ENCODE results near the gene PLCB2.

Gene PLCB2

DNA sequence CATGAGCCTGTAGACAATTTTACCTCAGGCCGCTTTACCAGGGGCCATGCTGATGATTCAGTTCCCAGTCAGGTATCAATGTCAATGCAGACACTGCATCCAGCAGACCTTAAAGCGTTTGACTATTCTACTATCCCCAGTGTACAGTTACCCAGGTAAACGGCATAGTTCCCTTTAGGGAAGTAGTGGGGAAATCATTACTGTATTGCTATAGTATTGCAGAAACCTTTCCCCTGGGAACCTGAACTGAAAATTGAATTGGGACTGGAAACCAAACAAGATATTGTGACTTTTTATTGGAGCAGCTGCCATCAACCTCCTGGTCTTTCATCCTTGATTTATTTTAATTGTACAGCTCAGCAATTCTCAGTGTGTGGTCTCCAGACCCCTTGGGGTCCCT, 9.2 kb upstream of the PLCB2 start:
- TF ChIP-seq, protein P1, sequence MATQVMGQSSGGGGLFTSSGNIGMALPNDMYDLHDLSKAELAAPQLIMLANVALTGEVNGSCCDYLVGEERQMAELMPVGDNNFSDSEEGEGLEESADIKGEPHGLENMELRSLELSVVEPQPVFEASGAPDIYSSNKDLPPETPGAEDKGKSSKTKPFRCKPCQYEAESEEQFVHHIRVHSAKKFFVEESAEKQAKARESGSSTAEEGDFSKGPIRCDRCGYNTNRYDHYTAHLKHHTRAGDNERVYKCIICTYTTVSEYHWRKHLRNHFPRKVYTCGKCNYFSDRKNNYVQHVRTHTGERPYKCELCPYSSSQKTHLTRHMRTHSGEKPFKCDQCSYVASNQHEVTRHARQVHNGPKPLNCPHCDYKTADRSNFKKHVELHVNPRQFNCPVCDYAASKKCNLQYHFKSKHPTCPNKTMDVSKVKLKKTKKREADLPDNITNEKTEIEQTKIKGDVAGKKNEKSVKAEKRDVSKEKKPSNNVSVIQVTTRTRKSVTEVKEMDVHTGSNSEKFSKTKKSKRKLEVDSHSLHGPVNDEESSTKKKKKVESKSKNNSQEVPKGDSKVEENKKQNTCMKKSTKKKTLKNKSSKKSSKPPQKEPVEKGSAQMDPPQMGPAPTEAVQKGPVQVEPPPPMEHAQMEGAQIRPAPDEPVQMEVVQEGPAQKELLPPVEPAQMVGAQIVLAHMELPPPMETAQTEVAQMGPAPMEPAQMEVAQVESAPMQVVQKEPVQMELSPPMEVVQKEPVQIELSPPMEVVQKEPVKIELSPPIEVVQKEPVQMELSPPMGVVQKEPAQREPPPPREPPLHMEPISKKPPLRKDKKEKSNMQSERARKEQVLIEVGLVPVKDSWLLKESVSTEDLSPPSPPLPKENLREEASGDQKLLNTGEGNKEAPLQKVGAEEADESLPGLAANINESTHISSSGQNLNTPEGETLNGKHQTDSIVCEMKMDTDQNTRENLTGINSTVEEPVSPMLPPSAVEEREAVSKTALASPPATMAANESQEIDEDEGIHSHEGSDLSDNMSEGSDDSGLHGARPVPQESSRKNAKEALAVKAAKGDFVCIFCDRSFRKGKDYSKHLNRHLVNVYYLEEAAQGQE (IDR thresholded peaks at IDR 0.05; ENCODE audit: insufficient read depth in 1 of 2, low read depth in 2 of 2, low read length in 2 of 2): no peak
- no peak for TF ChIP-seq FOXP2 (optimal IDR thresholded peaks at IDR 0.05; ENCODE audit: borderline replicate concordance, extremely low read depth, extremely low read length, insufficient read depth)
- TF ChIP-seq TAF1 (IDR thresholded peaks at IDR 0.05; ENCODE audit: borderline replicate concordance, insufficient read depth, low read length): no peak

DNA sequence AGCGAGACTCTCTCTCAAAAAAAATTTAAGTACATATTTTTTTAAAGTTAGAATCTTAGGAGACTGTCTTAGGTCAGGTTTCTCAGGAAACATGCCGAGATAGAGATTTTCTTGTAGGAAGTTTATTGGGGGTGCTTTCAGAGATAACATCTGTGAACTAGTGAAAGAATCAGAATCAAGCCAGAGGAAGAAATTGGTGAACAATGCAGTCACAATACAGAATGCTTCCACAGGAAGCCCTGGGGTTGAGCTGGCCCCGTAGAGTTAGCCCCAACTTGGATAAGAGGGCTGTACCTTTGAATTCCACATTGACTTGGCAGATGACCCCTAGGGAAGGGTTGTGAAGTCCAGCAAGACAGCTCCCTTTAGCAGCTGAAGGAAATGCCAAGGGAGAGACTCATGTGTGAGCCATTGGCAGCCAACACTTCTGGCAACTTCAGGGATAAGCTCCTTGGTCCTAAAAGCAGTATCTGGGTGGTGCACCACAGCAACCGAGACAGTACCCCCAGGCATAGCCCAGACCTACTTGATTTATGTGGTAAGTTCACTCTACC, 7.1 kb upstream of the PLCB2 start:
- TF ChIP-seq FOXP2 (optimal IDR thresholded peaks at IDR 0.05; ENCODE audit: borderline replicate concordance, extremely low read depth, extremely low read length, insufficient read depth) (no peak), SIN3A (IDR thresholded peaks at IDR 0.05; ENCODE audit: borderline replicate concordance, insufficient read depth, low read length) (no peak), TAF1 (IDR thresholded peaks at IDR 0.05; ENCODE audit: borderline replicate concordance, insufficient read depth, low read length) (no peak), POLR2AphosphoS5 (IDR thresholded peaks at IDR 0.05; ENCODE audit: low read depth, low read length) (no peak)
- TF ChIP-seq, protein P1 (IDR thresholded peaks at IDR 0.05; ENCODE audit: insufficient read depth in 1 of 2, low read depth in 2 of 2, low read length in 2 of 2): no peak

DNA sequence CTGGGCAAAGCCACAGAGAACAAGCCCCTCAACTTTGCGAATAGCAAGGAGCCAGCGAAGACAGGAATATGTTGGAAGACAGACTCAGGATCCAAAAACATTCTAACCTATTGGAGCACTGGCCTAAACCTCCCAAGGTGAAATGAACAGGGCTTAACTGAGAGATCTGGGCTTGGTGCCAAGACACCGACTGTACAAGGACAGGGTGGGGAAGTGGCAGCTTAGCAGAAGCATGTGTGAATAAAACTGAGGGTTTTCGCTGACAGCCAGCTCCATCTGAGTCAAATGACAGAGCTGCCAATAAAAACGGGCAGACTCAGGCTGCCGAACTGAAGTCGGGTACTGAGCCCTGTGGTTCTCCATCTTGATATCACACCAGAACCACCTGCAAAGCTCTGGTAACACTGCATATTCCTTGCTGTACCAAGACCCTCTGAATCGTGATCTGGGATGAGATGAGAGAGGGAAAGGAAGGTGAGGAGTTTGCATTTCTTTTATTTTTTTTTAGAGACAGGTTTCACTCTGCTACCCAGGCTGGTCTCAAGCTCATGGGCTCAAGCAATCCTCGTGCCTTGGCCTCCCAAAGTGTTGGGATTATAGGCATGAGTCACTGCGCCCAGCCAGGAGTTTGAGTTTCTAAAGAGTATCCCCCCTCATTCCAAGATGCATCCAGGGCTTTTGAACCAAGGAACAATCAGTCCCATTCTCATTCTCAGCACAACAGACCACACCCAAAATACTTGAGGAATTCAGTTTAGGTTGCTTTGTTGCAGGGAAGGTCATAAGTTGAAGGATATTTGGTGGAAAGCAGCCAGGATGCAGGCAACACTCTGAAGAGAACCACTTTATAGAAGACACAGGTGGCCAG, 6.0 kb upstream of the PLCB2 start:
- no peak for TF ChIP-seq SIN3A (IDR thresholded peaks at IDR 0.05; ENCODE audit: borderline replicate concordance, insufficient read depth, low read length)

DNA sequence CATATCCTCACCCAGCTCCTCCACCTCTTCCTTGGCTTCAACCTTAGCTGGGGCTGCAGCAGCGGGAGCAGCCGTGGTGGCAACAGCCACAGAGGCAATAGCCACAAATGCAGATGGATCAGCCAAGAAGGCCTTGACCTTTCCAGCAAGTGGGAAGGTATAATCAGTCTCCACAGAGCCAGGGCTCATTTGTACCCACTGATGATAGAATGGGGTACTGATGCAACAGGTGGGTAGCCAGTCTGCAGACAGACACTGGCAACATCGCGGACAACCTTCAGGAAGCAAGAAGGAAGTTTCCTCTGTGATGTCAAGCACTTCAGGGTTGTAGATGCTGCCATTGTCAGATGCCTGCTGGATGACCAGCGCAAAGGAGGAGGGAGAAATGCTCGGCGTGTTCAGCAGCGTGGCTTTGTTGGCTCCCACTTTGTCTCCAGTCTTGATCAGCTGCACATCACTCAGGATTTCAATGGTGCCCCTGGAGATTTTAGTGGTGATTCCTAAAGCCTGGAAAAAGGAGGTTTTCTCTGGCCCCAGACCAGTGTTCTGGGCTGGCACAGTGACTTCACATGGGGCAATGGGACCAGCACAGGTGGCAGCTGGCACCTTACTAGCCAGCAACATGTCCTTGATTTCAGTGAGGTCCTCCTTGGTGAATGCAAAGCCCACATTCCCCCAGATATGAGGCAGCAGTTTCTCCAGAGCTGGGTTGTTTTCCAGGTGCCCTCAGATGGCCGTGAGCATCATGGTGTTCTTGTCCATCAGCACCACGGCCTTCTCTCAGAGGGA, 4.8 kb upstream of the PLCB2 start:
- no peak for TF ChIP-seq TAF1 (IDR thresholded peaks at IDR 0.05; ENCODE audit: borderline replicate concordance, insufficient read depth, low read length)
- TF ChIP-seq POLR2AphosphoS5 (IDR thresholded peaks at IDR 0.05; ENCODE audit: low read depth, low read length): no peak
- TF ChIP-seq FOXP2 (optimal IDR thresholded peaks at IDR 0.05; ENCODE audit: borderline replicate concordance, extremely low read depth, extremely low read length, insufficient read depth): no peak
- no peak for TF ChIP-seq SIN3A (IDR thresholded peaks at IDR 0.05; ENCODE audit: borderline replicate concordance, insufficient read depth, low read length)
- TF ChIP-seq, protein P1 (IDR thresholded peaks at IDR 0.05; ENCODE audit: insufficient read depth in 1 of 2, low read depth in 2 of 2, low read length in 2 of 2): no peak

DNA sequence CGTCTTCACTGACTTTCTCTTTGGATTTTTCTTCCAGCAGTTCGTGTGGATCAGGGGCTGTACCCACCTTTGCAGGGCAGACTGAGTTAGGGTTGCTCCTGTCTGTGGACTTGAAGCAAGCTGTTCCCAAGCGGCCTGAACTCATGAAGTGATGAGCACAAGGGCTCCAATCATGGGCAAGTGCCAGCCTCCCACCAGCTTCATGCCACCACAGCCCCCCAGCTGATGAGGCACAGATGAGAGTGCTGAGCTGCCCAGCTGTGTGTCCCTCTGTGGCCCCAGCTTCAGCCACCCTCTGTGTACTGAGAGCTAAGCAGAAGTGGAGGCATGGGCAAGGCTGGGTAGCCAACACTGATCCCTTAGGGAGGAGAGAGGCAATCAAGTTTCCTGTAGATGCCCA, 3.3 kb upstream of the PLCB2 start:
- TF ChIP-seq SIN3A (IDR thresholded peaks at IDR 0.05; ENCODE audit: borderline replicate concordance, insufficient read depth, low read length) (no peak), TAF1 (IDR thresholded peaks at IDR 0.05; ENCODE audit: borderline replicate concordance, insufficient read depth, low read length) (no peak), FOXP2 (optimal IDR thresholded peaks at IDR 0.05; ENCODE audit: borderline replicate concordance, extremely low read depth, extremely low read length, insufficient read depth) (no peak), POLR2AphosphoS5 (IDR thresholded peaks at IDR 0.05; ENCODE audit: low read depth, low read length) (no peak)
- TF ChIP-seq, protein P1 (IDR thresholded peaks at IDR 0.05; ENCODE audit: insufficient read depth in 1 of 2, low read depth in 2 of 2, low read length in 2 of 2): no peak
